Sigmoid colon (tissue), 4 donors: ENCODE measurements around the gene ME3.

Source experiments
- CTCF ChIP-seq, 4 experiments: fragments of 450-650 bp in 3 of 4; fragments of 200-600 bp in 1 of 4; IDR thresholded peaks; one replicate each; pipeline ENCODE4 v1.5.1; 2016 to 2019; ENCODE audit warnings: antibody characterized with exemption in 4 of 4, mild to moderate bottlenecking in 3 of 4, moderate library complexity in 2 of 4
- EP300 ChIP-seq, 4 donors: sonication (generic); formaldehyde crosslinking; IDR thresholded peaks; one replicate each; pipeline ENCODE4 v1.6.1; 2017; ENCODE audit warnings: antibody characterized with exemption in 4 of 4
- POLR2AphosphoS5 ChIP-seq, 4 donors: sonication (generic); formaldehyde crosslinking; IDR thresholded peaks; one replicate each; pipeline ENCODE4 v1.6.1; 2017; ENCODE audit warnings: antibody characterized with exemption in 4 of 4

GRCh38 chr11:86444981-86445380 lies 227.4 kb downstream of the ME3 start:
- TF ChIP-seq POLR2AphosphoS5 (IDR thresholded peaks at IDR 0.05) (no peak), EP300 (IDR thresholded peaks at IDR 0.05) (no peak), CTCF (IDR thresholded peaks at IDR 0.05) (no peak)
